Measurements from ENCODE around the gene SLC25A29.

The SLC25A29 gene

DNA sequence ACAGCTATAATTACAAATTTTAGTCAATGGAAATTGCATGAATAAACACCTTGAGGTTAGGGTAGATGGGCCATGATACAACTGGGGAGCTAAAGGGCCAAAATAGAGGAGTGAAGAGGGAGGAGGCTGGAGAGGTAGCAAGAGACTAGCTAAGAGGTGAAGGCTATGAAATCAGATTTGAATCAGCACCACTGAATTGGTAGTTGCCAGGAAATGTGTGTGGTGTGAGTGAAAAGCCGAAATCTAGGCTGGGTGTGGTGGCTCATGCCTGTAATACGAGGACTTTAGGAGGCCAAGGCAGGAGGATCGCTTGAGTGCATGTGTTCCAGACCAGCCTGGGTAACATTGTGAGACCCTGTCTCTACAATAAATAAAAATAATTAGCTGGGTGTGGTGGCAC, 44.6 kb downstream of the SLC25A29 start:
- TF ChIP-seq FOXP2 (optimal IDR thresholded peaks at IDR 0.05; ENCODE audit: borderline replicate concordance, extremely low read depth, extremely low read length, insufficient read depth): no peak
- TF ChIP-seq TAF1 (IDR thresholded peaks at IDR 0.05; ENCODE audit: borderline replicate concordance, insufficient read depth, low read length): no peak
- no peak for TF ChIP-seq REST (IDR thresholded peaks at IDR 0.05; ENCODE audit: insufficient read depth in 1 of 2, low read depth in 2 of 2, low read length in 2 of 2)
- TF ChIP-seq SIN3A (IDR thresholded peaks at IDR 0.05; ENCODE audit: borderline replicate concordance, insufficient read depth, low read length): no peak
- TF ChIP-seq POLR2AphosphoS5 (IDR thresholded peaks at IDR 0.05; ENCODE audit: low read depth, low read length): no peak

DNA sequence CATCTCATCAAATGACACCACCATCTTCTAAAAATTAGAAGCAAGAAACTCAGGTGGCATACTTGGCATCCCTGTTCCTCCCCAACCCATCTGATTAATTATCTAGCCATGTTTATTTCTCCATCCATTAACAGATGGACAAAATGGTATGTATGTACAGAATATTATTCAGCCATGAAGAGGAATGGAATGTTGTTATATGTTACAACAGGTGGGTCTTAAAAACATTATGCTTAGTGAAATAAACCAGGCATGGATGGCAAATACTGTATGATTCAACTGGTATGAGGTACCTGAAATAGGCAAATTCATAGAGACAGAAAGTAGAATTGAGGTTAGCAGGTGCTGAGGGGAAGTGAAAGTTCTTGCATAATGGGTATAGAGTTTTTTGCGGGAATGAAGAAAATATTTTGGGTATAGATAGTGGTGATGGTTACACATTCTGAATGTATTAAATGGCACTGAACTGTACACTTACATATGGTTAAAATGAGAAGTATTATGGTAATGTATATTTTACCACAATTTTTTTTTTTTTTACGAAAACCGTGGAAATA, 49.8 kb downstream of the SLC25A29 start:
- TF ChIP-seq REST (IDR thresholded peaks at IDR 0.05; ENCODE audit: insufficient read depth in 1 of 2, low read depth in 2 of 2, low read length in 2 of 2) (no peak), TAF1 (IDR thresholded peaks at IDR 0.05; ENCODE audit: borderline replicate concordance, insufficient read depth, low read length) (no peak), FOXP2 (optimal IDR thresholded peaks at IDR 0.05; ENCODE audit: borderline replicate concordance, extremely low read depth, extremely low read length, insufficient read depth) (no peak), SIN3A (IDR thresholded peaks at IDR 0.05; ENCODE audit: borderline replicate concordance, insufficient read depth, low read length) (no peak), POLR2AphosphoS5 (IDR thresholded peaks at IDR 0.05; ENCODE audit: low read depth, low read length) (no peak)

DNA sequence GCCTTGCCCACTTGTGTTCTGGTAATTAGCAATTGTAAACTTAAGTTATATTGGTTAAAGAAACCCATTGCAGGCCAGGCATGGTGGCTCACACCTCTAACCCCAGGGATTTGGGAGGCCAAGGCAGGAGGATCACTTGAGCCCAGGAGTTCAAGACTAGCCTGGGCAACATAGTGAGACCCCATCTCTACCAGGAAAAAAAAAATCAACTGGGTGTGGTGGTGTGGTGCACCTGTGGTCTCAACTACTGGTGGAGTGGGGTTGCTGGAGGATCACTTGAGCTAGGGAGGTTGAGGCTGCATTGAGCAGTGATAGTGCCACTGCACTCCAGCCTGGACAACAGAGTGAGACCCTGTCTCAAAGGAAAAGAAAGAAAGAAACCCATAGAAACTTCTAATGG, 53.6 kb downstream of the SLC25A29 start:
- no peak for TF ChIP-seq FOXP2 (optimal IDR thresholded peaks at IDR 0.05; ENCODE audit: borderline replicate concordance, extremely low read depth, extremely low read length, insufficient read depth)
- TF ChIP-seq REST (IDR thresholded peaks at IDR 0.05; ENCODE audit: insufficient read depth in 1 of 2, low read depth in 2 of 2, low read length in 2 of 2): no peak
- no peak for TF ChIP-seq TAF1 (IDR thresholded peaks at IDR 0.05; ENCODE audit: borderline replicate concordance, insufficient read depth, low read length)
- TF ChIP-seq POLR2AphosphoS5 (IDR thresholded peaks at IDR 0.05; ENCODE audit: low read depth, low read length): no peak
- no peak for TF ChIP-seq SIN3A (IDR thresholded peaks at IDR 0.05; ENCODE audit: borderline replicate concordance, insufficient read depth, low read length)

DNA sequence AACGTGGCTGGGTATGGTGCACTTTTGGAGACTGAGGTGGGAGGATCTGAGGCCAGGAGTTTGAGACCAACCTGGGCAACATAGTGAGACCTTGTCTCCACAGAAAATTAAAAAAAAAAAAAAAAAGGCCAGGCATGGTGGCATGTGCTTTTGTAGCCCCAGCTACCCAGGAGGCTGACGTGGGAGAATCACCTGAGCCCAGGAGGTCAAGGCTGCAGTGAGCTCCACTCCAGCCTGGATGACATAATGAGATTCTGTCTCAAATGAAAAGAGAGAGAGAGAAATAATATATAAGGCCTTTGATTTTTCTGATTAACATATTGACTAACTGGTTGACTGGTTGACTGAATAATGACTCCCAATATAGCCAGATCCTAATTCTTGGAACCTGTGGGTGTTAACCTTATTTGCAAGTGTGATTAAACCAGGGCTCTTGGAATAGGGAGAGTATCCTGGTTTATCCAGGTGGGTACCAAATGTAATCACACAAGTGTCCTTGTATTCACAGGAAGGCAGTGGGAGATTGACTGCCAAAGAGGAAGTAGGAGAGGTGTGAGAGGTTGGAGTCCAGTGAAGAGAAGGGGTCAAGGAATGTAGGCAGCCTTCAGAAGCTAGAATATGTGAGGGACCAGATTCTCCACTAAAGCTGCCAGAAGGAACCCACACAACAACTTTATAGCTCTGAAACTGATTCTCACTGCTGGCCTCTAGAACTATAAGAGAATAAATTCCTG, 55.3 kb downstream of the SLC25A29 start:
- TF ChIP-seq REST (IDR thresholded peaks at IDR 0.05; ENCODE audit: insufficient read depth in 1 of 2, low read depth in 2 of 2, low read length in 2 of 2) (no peak), POLR2AphosphoS5 (IDR thresholded peaks at IDR 0.05; ENCODE audit: low read depth, low read length) (no peak), SIN3A (IDR thresholded peaks at IDR 0.05; ENCODE audit: borderline replicate concordance, insufficient read depth, low read length) (no peak), TAF1 (IDR thresholded peaks at IDR 0.05; ENCODE audit: borderline replicate concordance, insufficient read depth, low read length) (no peak), FOXP2 (optimal IDR thresholded peaks at IDR 0.05; ENCODE audit: borderline replicate concordance, extremely low read depth, extremely low read length, insufficient read depth) (no peak)
